CD1c-positive myeloid dendritic cell (primary cell): Measurements from ENCODE around the gene ANKRD17.

ENCODE experiments used
- DNase-seq: peaks from one replicate; pipeline ENCODE4 v3.0.0-alpha.2; 2016; ENCODE audit errors: extremely low spot score

The ANKRD17 gene

GRCh38 chr4:73053076-73053475, 205.5 kb downstream of the ANKRD17 start:
- no peak for DNase-seq

GRCh38 chr4:73051625-73052024, 207.0 kb downstream of the ANKRD17 start:
- DNase-seq: no peak

- DNase-seq: no peak
Measured at GRCh38 chr4:73045879-73046278, 212.7 kb downstream of the ANKRD17 start.

GRCh38 chr4:73037057-73037456, 221.5 kb downstream of the ANKRD17 start:
- no peak for DNase-seq

GRCh38 chr4:73036123-73036522, 222.5 kb downstream of the ANKRD17 start:
- no peak for DNase-seq

GRCh38 chr4:73034896-73035295, 223.7 kb downstream of the ANKRD17 start:
- DNase-seq: no peak

- DNase-seq: peak; percentile 16
Measured at GRCh38 chr4:73028621-73029020, 230.0 kb downstream of the ANKRD17 start.
